Caco-2 (cell line): ENCODE results near the gene OARD1. TPM values are rescaled to one million over a fixed set of nuclear protein-coding genes. Genes with fewer than 3 reads are reported as not detected.

Experiments used
- BruUV-seq: library from RNA; stranded (reverse); fragments of 400-500 nt; replicated peaks from 2 replicates; lab custom pipeline; 2021; lab: Mats Ljungman, UMichigan
- CTCF ChIA-PET: fragments of 300-600 bp; sonication (Branson Sonifier 250); formaldehyde crosslinking; loops from one replicate; lab custom pipeline; 2022; ENCODE audit warnings: antibody characterized with exemption; lab: Charles Lee
- POLR2A ChIA-PET: fragments of 300-600 bp; sonication (Branson Sonifier 250); formaldehyde crosslinking; loops from one replicate; lab custom pipeline; 2022; ENCODE audit warnings: antibody characterized with exemption; lab: Charles Lee
- DNase-seq, 2 experiments: peaks; one replicate each; pipeline versions ENCODE4 v3.0.0 to v3.0.0-alpha.2; 2020 to 2022
- H3K27me3 ChIP-seq: replicated peaks from 2 replicates; pipeline ENCODE4 v1.6.0; 2011; ENCODE audit warnings: low read length; ENCODE audit not compliant: control insufficient read depth, insufficient read depth
- H3K36me3 ChIP-seq: 2 replicates; pipeline ENCODE4 v1.5.1; 2011; ENCODE audit warnings: low read length; ENCODE audit not compliant: control insufficient read depth, insufficient read depth
- H3K4me1 ChIP-seq: fragments of 250-450 bp; sonication (Bioruptor Pico); 2 replicates; pipeline ENCODE4 v1.5.1; 2020; ENCODE audit warnings: mild to moderate bottlenecking
- H3K4me3 ChIP-seq: 2 replicates; pipeline ENCODE4 v1.5.1; 2011; ENCODE audit warnings: low read depth, mild to moderate bottlenecking, control low read depth, low read length
- H3K9me3 ChIP-seq: fragments of 250-450 bp; sonication (Bioruptor Pico); 2 replicates; pipeline ENCODE4 v1.5.1; 2020; ENCODE audit warnings: mild to moderate bottlenecking, moderate library complexity
- H3K27ac Mint-ChIP-seq: one replicate; pipeline ENCODE4 v1.8.0; 2022; ENCODE audit warnings: mixed read lengths; ENCODE audit not compliant: unreplicated experiment
- H3K27me3 Mint-ChIP-seq: one replicate; pipeline ENCODE4 v1.8.0; 2022; ENCODE audit warnings: mixed read lengths; ENCODE audit not compliant: insufficient read depth, unreplicated experiment
- H3K36me3 Mint-ChIP-seq: one replicate; pipeline ENCODE4 v1.8.0; 2022; ENCODE audit warnings: mild to moderate bottlenecking, mixed read lengths; ENCODE audit not compliant: insufficient read depth, unreplicated experiment
- H3K4me1 Mint-ChIP-seq: one replicate; pipeline ENCODE4 v1.8.0; 2022; ENCODE audit warnings: low read depth, mixed read lengths; ENCODE audit not compliant: unreplicated experiment
- H3K4me3 Mint-ChIP-seq: one replicate; pipeline ENCODE4 v1.8.0; 2022; ENCODE audit warnings: mild to moderate bottlenecking, moderate library complexity, mixed read lengths; ENCODE audit not compliant: unreplicated experiment
- H3K9me3 Mint-ChIP-seq: one replicate; pipeline ENCODE4 v1.8.0; 2022; ENCODE audit warnings: mixed read lengths; ENCODE audit not compliant: unreplicated experiment
- CTCF ChIP-seq, 2 experiments: fragments of 200-600 bp in 1 of 2; IDR thresholded peaks; 1 replicate in 1 of 2; 2 replicates in 1 of 2; pipeline versions ENCODE4 v1.5.1 to v1.8.0; 2011 to 2022; ENCODE audit warnings: antibody characterized with exemption in 1 of 2, control low read depth in 1 of 2, inconsistent platforms in 1 of 2, low read depth in 1 of 2, low read length in 1 of 2, mild to moderate bottlenecking in 1 of 2, moderate library complexity in 1 of 2; ENCODE audit not compliant: insufficient read depth in 1 of 2, severe bottlenecking in 1 of 2, unreplicated experiment in 1 of 2
- intact Hi-C: fragments of 100-400 bp; cut with micrococcal nuclease; formaldehyde crosslinking; loops from one replicate; pipeline ENCODE4 v1.10.0; 2022; ENCODE audit not compliant: unreplicated experiment
- total RNA-seq: library from RNA; stranded (reverse); gene quantifications from 2 replicates; pipeline ENCODE4 v1.2.3, GENCODE V29; 2022

The OARD1 gene
- total RNA-seq, 1 experiment from 2014 or later: 35.5 TPM

- H3K4me3 Mint-ChIP-seq: no peak overlapping the region
- ChIA-PET CTCF (no interaction called here), POLR2A (no interaction called here)
- H3K27me3 ChIP-seq: no peaks in the 10 kb centered on the region
- no peaks in the 10 kb centered on the region for H3K36me3 ChIP-seq
- H3K9me3 Mint-ChIP-seq: no peaks in the 10 kb centered on the region
- BruUV-seq: no TSS peak
- no peaks in the 10 kb centered on the region for H3K9me3 ChIP-seq
- H3K4me1 Mint-ChIP-seq: peaks cover 58% of the 10 kb centered on the region
- no peak for DNase-seq
- no peak for TF ChIP-seq CTCF (IDR thresholded peaks at IDR 0.05; ENCODE audit: insufficient read depth in 1 of 2, low read depth in 1 of 2, low read length in 1 of 2, severe bottlenecking in 1 of 2, unreplicated experiment in 1 of 2)
- H3K27ac Mint-ChIP-seq: peak overlapping the region; percentile 66
- no peaks in the 10 kb centered on the region for H3K36me3 Mint-ChIP-seq
- H3K4me3 ChIP-seq: no peak overlapping the region
- no peaks in the 10 kb centered on the region for H3K27me3 Mint-ChIP-seq
- H3K4me1 ChIP-seq: peaks cover 79% of the 10 kb centered on the region
- intact Hi-C loops: no loop called here
Measured at GRCh38 chr6:41043151-41043550, 29.0 kb downstream of the OARD1 start.

GRCh38 chr6:41042226-41043055, 29.7 kb downstream of the OARD1 start, which contains the start of gene TSPO2:
TSS of gene TSPO2 (plus strand) at chr6:41042467. CDS start at chr6:41042986, 519 bp downstream.
- H3K4me1 ChIP-seq: peaks cover 79% of the 10 kb centered on the region
- no peaks in the 10 kb centered on the region for H3K36me3 Mint-ChIP-seq
- peaks cover 51% of the 10 kb centered on the region for H3K4me1 Mint-ChIP-seq
- intact Hi-C loops: no loop called here
- TF ChIP-seq CTCF (IDR thresholded peaks at IDR 0.05; ENCODE audit: insufficient read depth in 1 of 2, low read depth in 1 of 2, low read length in 1 of 2, severe bottlenecking in 1 of 2, unreplicated experiment in 1 of 2): no peak
- no peak within 1 kb of the TSS for H3K4me3 ChIP-seq
- no peaks in the 10 kb centered on the region for H3K9me3 Mint-ChIP-seq
- no peaks in the 10 kb centered on the region for H3K27me3 Mint-ChIP-seq
- H3K27ac Mint-ChIP-seq: peak within 1 kb of the TSS; percentile 66
- BruUV-seq: no TSS peak
- no peaks in the 10 kb centered on the region for H3K9me3 ChIP-seq
- no peaks in the 10 kb centered on the region for H3K36me3 ChIP-seq
- POLR2A ChIA-PET: no interaction called here
- CTCF ChIA-PET: no interaction called here
- DNase-seq: no peak
- no peaks in the 10 kb centered on the region for H3K27me3 ChIP-seq
- H3K4me3 Mint-ChIP-seq: no peak within 1 kb of the TSS

- H3K27ac Mint-ChIP-seq: peak overlapping the region; percentile 96
- H3K27me3 Mint-ChIP-seq: no peaks in the 10 kb centered on the region
- no peaks in the 10 kb centered on the region for H3K36me3 ChIP-seq
- H3K4me1 ChIP-seq: peaks cover 72% of the 10 kb centered on the region
- TF ChIP-seq CTCF (IDR thresholded peaks at IDR 0.05; ENCODE audit: insufficient read depth in 1 of 2, low read depth in 1 of 2, low read length in 1 of 2, severe bottlenecking in 1 of 2, unreplicated experiment in 1 of 2): no peak
- H3K9me3 Mint-ChIP-seq: no peaks in the 10 kb centered on the region
- CTCF ChIA-PET: interaction anchor here (0.6 to 2.5 kb wide), 13 partner anchors 12 to 195 kb away, joined by 3 to 19 read pairs (median 4); partner anchors contain the start of genes APOBEC2, NFYA and OARD1
- H3K4me3 ChIP-seq: no peak overlapping the region
- peaks cover 50% of the 10 kb centered on the region for H3K4me1 Mint-ChIP-seq
- POLR2A ChIA-PET: interaction anchor here (0.9 to 2.0 kb wide), 4 partner anchors 8 to 44 kb away, joined by 3 to 19 read pairs (median 10); partner anchors contain the start of genes NFYA and OARD1
- DNase-seq: no peak
- no peaks in the 10 kb centered on the region for H3K27me3 ChIP-seq
- no peaks in the 10 kb centered on the region for H3K9me3 ChIP-seq
- no TSS peak for BruUV-seq
- peak overlapping the region; percentile 63 for H3K4me3 Mint-ChIP-seq
- intact Hi-C loops: loop anchor here (1.0 to 2.0 kb wide), 5 partner anchors 8 to 44 kb away; partner anchors contain the start of genes NFYA and OARD1
- no peaks in the 10 kb centered on the region for H3K36me3 Mint-ChIP-seq
Measured at GRCh38 chr6:41040940-41041536, 31.1 kb downstream of the OARD1 start.
